ENCODE data around the gene COX10. TPM values are rescaled to one million over a fixed set of nuclear protein-coding genes. Genes with fewer than 3 reads are reported as not detected.
"Not testable (repeated sequence)": the region's sequence is repeated elsewhere in the genome, so short reads cannot be mapped to it uniquely, and the experiment has no call there.

COX10 gene
- total RNA-seq, 1 experiment from 2014 or later, result 10.8 TPM

GRCh38 chr17:14121952-14122351 lies 52.6 kb downstream of the COX10 start:
- no peak for DNase-seq (ENCODE audit: low spot score)

GRCh38 chr17:14123619-14124278 lies 54.4 kb downstream of the COX10 start:
- no peak for DNase-seq (ENCODE audit: low spot score)

GRCh38 chr17:14124854-14125253 lies 55.5 kb downstream of the COX10 start:
- DNase-seq (ENCODE audit: low spot score), result no peak

- DNase-seq (ENCODE audit: low spot score), result no peak
Observed at GRCh38 chr17:14125518-14126137, 56.3 kb downstream of the COX10 start.

GRCh38 chr17:14133104-14133503 lies 63.8 kb downstream of the COX10 start:
- DNase-seq (ENCODE audit: low spot score), result no peak

GRCh38 chr17:14134456-14134855 lies 65.2 kb downstream of the COX10 start:
- no peak for DNase-seq (ENCODE audit: low spot score)

- no peak for DNase-seq (ENCODE audit: low spot score)
Observed at GRCh38 chr17:14135906-14136590, 66.7 kb downstream of the COX10 start.

GRCh38 chr17:14138649-14139048 lies 69.3 kb downstream of the COX10 start:
- DNase-seq (ENCODE audit: low spot score), result no peak

GRCh38 chr17:14143688-14144087 lies 74.4 kb downstream of the COX10 start:
- DNase-seq (ENCODE audit: low spot score), result peak; percentile 7

GRCh38 chr17:14144508-14144907 lies 75.2 kb downstream of the COX10 start:
- no peak for DNase-seq (ENCODE audit: low spot score)

GRCh38 chr17:14149751-14150150 lies 80.4 kb downstream of the COX10 start:
- no peak for DNase-seq (ENCODE audit: low spot score)

- no peak for DNase-seq (ENCODE audit: low spot score)
Observed at GRCh38 chr17:14150619-14151018, 81.3 kb downstream of the COX10 start.

GRCh38 chr17:14152721-14153120 lies 83.4 kb downstream of the COX10 start:
- DNase-seq (ENCODE audit: low spot score), result no peak

GRCh38 chr17:14153374-14153773 lies 84.1 kb downstream of the COX10 start:
- no peak for DNase-seq (ENCODE audit: low spot score)

GRCh38 chr17:14156689-14157088 lies 87.4 kb downstream of the COX10 start:
- DNase-seq (ENCODE audit: low spot score), result no peak

- no peak for DNase-seq (ENCODE audit: low spot score)
Observed at GRCh38 chr17:14157822-14158221, 88.5 kb downstream of the COX10 start.

- DNase-seq (ENCODE audit: low spot score), result no peak
Observed at GRCh38 chr17:14158707-14159106, 89.4 kb downstream of the COX10 start.

- DNase-seq (ENCODE audit: low spot score), result no peak
Observed at GRCh38 chr17:14161419-14161818, 92.1 kb downstream of the COX10 start.

- no peak for DNase-seq (ENCODE audit: low spot score)
Observed at GRCh38 chr17:14165616-14166015, 96.3 kb downstream of the COX10 start.

GRCh38 chr17:14167831-14168230 lies 98.5 kb downstream of the COX10 start:
- not testable (repeated sequence) for DNase-seq (ENCODE audit: low spot score)

- no peak for DNase-seq (ENCODE audit: low spot score)
Observed at GRCh38 chr17:14168582-14168981, 99.3 kb downstream of the COX10 start.

- DNase-seq (ENCODE audit: low spot score), result no peak
Observed at GRCh38 chr17:14169287-14169686, 100.0 kb downstream of the COX10 start.

- DNase-seq (ENCODE audit: low spot score), result no peak
Observed at GRCh38 chr17:14169901-14170300, 100.6 kb downstream of the COX10 start.
